IMR-90 (cell line): Measurements from ENCODE around the gene IL18RAP. TPM values are rescaled to one million over a fixed set of nuclear protein-coding genes. Genes with fewer than 3 reads are reported as not detected.

ENCODE experiments used
- ATAC-seq: fragments of 200-7000 bp; cut with Tn5 transposase; 2 replicates; pipeline ENCODE4 v1.9.1; 2020; ENCODE audit warnings: low read depth, mild to moderate bottlenecking, moderate library complexity
- BruUV-seq: library from RNA; stranded (reverse); fragments of 400-500 nt; replicated peaks from 2 replicates; lab custom pipeline; 2021; lab: Mats Ljungman, UMichigan
- CTCF ChIA-PET: fragments of 300-600 bp; formaldehyde crosslinking; extraction: SDS; loops from one replicate; lab custom pipeline; 2021; ENCODE audit warnings: antibody characterized with exemption; lab: Yijun Ruan, JAX
- POLR2A ChIA-PET: fragments of 300-600 bp; sonication (Branson Sonifier 250); formaldehyde crosslinking; loops from one replicate; lab custom pipeline; 2022; ENCODE audit warnings: antibody characterized with exemption; ENCODE audit not compliant: unreplicated experiment; lab: Charles Lee
- DNase-seq: peaks from one replicate; pipeline ENCODE4 v3.0.0; 2013
- H2AFZ ChIP-seq: replicated peaks from 2 replicates; pipeline ENCODE3; 2013; ENCODE audit warnings: low read length, mild to moderate bottlenecking; ENCODE audit not compliant: poor library complexity
- H2AK5ac ChIP-seq: 2 replicates; pipeline ENCODE4 v1.6.1; 2013; ENCODE audit warnings: low read depth, low read length, inconsistent platforms
- H2AK9ac ChIP-seq: replicated peaks from 2 replicates; pipeline ENCODE3; 2013; ENCODE audit warnings: mild to moderate bottlenecking, low read depth, low read length, moderate library complexity; ENCODE audit not compliant: poor library complexity
- H2BK120ac ChIP-seq: 2 replicates; pipeline ENCODE4 v1.6.1; 2013; ENCODE audit warnings: low read depth, low read length, inconsistent platforms
- H2BK15ac ChIP-seq: 3 replicates; pipeline ENCODE4 v1.6.1; 2013; ENCODE audit warnings: low read depth, low read length, inconsistent platforms
- H2BK20ac ChIP-seq: 2 replicates; pipeline ENCODE4 v1.6.1; 2013; ENCODE audit warnings: low read depth, mild to moderate bottlenecking, inconsistent platforms, low read length, moderate library complexity
- H2BK5ac ChIP-seq: 2 replicates; pipeline ENCODE4 v1.6.1; 2013; ENCODE audit warnings: mild to moderate bottlenecking, low read depth, low read length, inconsistent platforms; ENCODE audit not compliant: poor library complexity, severe bottlenecking
- H3K14ac ChIP-seq: replicated peaks from 2 replicates; pipeline ENCODE4 v1.6.1; 2013; ENCODE audit warnings: low read depth, low read length, inconsistent platforms
- H3K18ac ChIP-seq: 2 replicates; pipeline ENCODE4 v1.6.1; 2013; ENCODE audit warnings: low read depth, low read length, control low read depth
- H3K23ac ChIP-seq: 2 replicates; pipeline ENCODE4 v1.6.1; 2013; ENCODE audit warnings: low read depth, low read length, inconsistent platforms
- H3K27ac ChIP-seq: 2 replicates; pipeline ENCODE4 v1.5.1; 2013; ENCODE audit warnings: mild to moderate bottlenecking, control low read depth, low read length; ENCODE audit not compliant: insufficient read depth
- H3K27me3 ChIP-seq: 2 replicates; pipeline ENCODE4 v1.6.1; 2013; ENCODE audit warnings: low read length; ENCODE audit not compliant: control insufficient read depth, insufficient read depth
- H3K36me3 ChIP-seq: 2 replicates; pipeline ENCODE4 v1.6.1; 2013; ENCODE audit warnings: low read length, mixed read lengths; ENCODE audit not compliant: control insufficient read depth, insufficient read depth
- H3K4ac ChIP-seq: 2 replicates; pipeline ENCODE4 v1.6.1; 2013; ENCODE audit warnings: low read depth, low read length, inconsistent platforms
- H3K4me1 ChIP-seq: 2 replicates; pipeline ENCODE4 v1.6.1; 2013; ENCODE audit warnings: low read length, mixed read lengths; ENCODE audit not compliant: control insufficient read depth, insufficient read depth
- H3K4me2 ChIP-seq: 2 replicates; pipeline ENCODE4 v1.6.1; 2013; ENCODE audit warnings: low read depth, mild to moderate bottlenecking, control low read depth, low read length, moderate library complexity
- H3K4me3 ChIP-seq: 2 replicates; pipeline ENCODE4 v1.5.1; 2013; ENCODE audit warnings: low read depth, mild to moderate bottlenecking, control low read depth, low read length, moderate library complexity; ENCODE audit not compliant: insufficient read depth
- H3K56ac ChIP-seq: 2 replicates; pipeline ENCODE4 v1.6.1; 2013; ENCODE audit warnings: low read length, inconsistent platforms; ENCODE audit not compliant: insufficient read depth; ENCODE audit errors: extremely low read depth
- H3K79me1 ChIP-seq, 2 experiments: 2 replicates each; pipeline ENCODE4 v1.6.1; 2013; ENCODE audit warnings: low read length in 2 of 2, inconsistent platforms in 1 of 2, low read depth in 1 of 2
- H3K9ac ChIP-seq: 2 replicates; pipeline ENCODE4 v1.6.1; 2013; ENCODE audit warnings: low read depth, low read length, control low read depth
- H3K9me1 ChIP-seq: 2 replicates; pipeline ENCODE4 v1.6.1; 2013; ENCODE audit warnings: low read length, inconsistent platforms; ENCODE audit not compliant: insufficient read depth
- H3K9me3 ChIP-seq: 2 replicates; pipeline ENCODE4 v1.6.1; 2013; ENCODE audit warnings: low read length; ENCODE audit not compliant: control insufficient read depth, insufficient read depth
- H4K20me1 ChIP-seq: 2 replicates; pipeline ENCODE4 v1.6.1; 2013; ENCODE audit warnings: low read length, inconsistent platforms; ENCODE audit not compliant: insufficient read depth
- H4K5ac ChIP-seq: 2 replicates; pipeline ENCODE4 v1.6.1; 2013; ENCODE audit warnings: mild to moderate bottlenecking, low read depth, low read length, control low read depth
- H4K8ac ChIP-seq, 2 experiments: 2 replicates each; pipeline ENCODE4 v1.6.1; 2013; ENCODE audit warnings: low read depth in 2 of 2, low read length in 2 of 2, control low read depth in 1 of 2, inconsistent platforms in 1 of 2
- H4K91ac ChIP-seq: 2 replicates; pipeline ENCODE4 v1.6.1; 2013; ENCODE audit warnings: low read depth, low read length, inconsistent platforms; ENCODE audit not compliant: insufficient read depth
- BHLHE40 ChIP-seq: fragments of 150-350 bp; IDR thresholded peaks from 2 replicates; pipeline ENCODE4 v1.6.1; 2016; ENCODE audit warnings: mild to moderate bottlenecking, low read depth, low read length
- CEBPB ChIP-seq: IDR thresholded peaks from 2 replicates; pipeline ENCODE4 v1.6.1; 2012; ENCODE audit warnings: low read depth, low read length, improper control_type of control experiment
- CHD1 ChIP-seq: IDR thresholded peaks from 2 replicates; pipeline ENCODE4 v1.6.1; 2012; ENCODE audit warnings: low read depth, low read length, improper control_type of control experiment
- POLR2A ChIP-seq: IDR thresholded peaks from 2 replicates; pipeline ENCODE4 v1.6.1; 2012; ENCODE audit warnings: mild to moderate bottlenecking, low read depth, low read length
- RCOR1 ChIP-seq: IDR thresholded peaks from 2 replicates; pipeline ENCODE4 v1.6.1; 2012; ENCODE audit warnings: mild to moderate bottlenecking, low read length, improper control_type of control experiment; ENCODE audit not compliant: insufficient replicate concordance
- RFX5 ChIP-seq: IDR thresholded peaks from 2 replicates; pipeline ENCODE4 v1.8.0; 2012; ENCODE audit warnings: low read depth, mild to moderate bottlenecking, low read length, moderate library complexity
- WGBS, 2 experiments: methylation state at CpG; one replicate each; pipeline versions ENCODE4 v1.1.5 to v1.1.7; 2013; ENCODE audit warnings: missing lambda C conversion rate in 2 of 2; ENCODE audit not compliant: insufficient read length in 1 of 2; ENCODE audit errors: extremely low coverage in 2 of 2; 5-methylcytosine and 5-hydroxymethylcytosine counted together
- dilution Hi-C: fragments of 300-500 bp; cut with HindIII; formaldehyde crosslinking; loops from one replicate; pipeline ENCODE4 v1.14.3; 2018; ENCODE audit warnings: low sequenced_read_pairs; ENCODE audit not compliant: unreplicated experiment
- in situ Hi-C: fragments of 300-500 bp; cut with MboI; formaldehyde crosslinking; loops from 3 replicates; pipeline ENCODE4 v1.14.3; 2019; ENCODE audit warnings: low sequenced_read_pairs, inconsistent platforms, mixed read lengths
- intact Hi-C: fragments of 100-400 bp; cut with micrococcal nuclease; formaldehyde crosslinking; loops from 2 replicates; pipeline ENCODE4 v1.10.0; 2022
- polyA plus RNA-seq, 3 experiments: library from polyadenylated mRNA; depleted of rRNA; stranded (reverse); fragments of >200 nt; gene quantifications; 2 replicates each; pipeline ENCODE4 v1.2.3, GENCODE V29; 2012; ENCODE audit warnings: low replicate concordance in 1 of 3
- total RNA-seq: library from RNA; depleted of rRNA; stranded (reverse); fragments of >200 nt; gene quantifications from 2 replicates; pipeline ENCODE4 v1.2.3, GENCODE V29; 2012
- TF ChIP-seq, protein P1 (sequence below): fragments of 150-350 bp; IDR thresholded peaks from 2 replicates; pipeline ENCODE4 v1.6.1; 2016; ENCODE audit warnings: low read depth, mild to moderate bottlenecking, low read length, moderate library complexity, borderline replicate concordance
- TF ChIP-seq, protein P2 (sequence below): fragments of 150-350 bp; IDR thresholded peaks from 2 replicates; pipeline ENCODE4 v1.6.1; 2017; ENCODE audit warnings: mild to moderate bottlenecking, antibody characterized with exemption, low read length, low read depth

Gene IL18RAP
- total and polyA plus RNA-seq, 2 of the 4 experiments (the other 2 are of a cell fraction) = not detected

DNA sequence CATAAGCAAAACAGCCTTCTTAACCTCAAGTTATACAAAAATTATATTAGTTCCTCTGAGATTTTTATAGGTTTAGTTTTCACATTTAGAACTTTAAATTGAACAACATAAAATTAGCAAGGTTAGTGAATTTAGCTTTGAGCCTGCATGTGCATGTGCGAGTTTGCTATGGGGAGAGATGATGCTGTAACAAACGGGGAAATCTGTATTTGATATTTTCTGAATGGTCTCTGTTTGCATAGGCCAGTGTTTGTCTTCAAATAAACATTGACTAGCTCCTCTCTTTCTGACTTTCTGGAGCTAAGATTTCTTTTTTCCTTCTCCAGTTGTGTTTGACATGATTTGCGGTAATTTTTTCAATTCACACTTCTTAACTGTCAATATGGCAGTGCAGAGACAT is 30.9 kb upstream of the IL18RAP start:
- Histone ChIP-seq H2BK15ac (no peak overlapping the region), H3K4me1 (no peaks in the 10 kb centered on the region), H3K9me3 (no peaks in the 10 kb centered on the region), H3K27me3 (no peaks in the 10 kb centered on the region; the same call in 1 of the 2 replicates), H3K4me2 (no peak overlapping the region), H4K20me1 (no peaks in the 10 kb centered on the region), H3K4ac (no peak overlapping the region), H2BK5ac (no peak overlapping the region), H3K36me3 (no peaks in the 10 kb centered on the region), H3K56ac (no peak overlapping the region), H3K4me3 (no peak overlapping the region), H3K27ac (no peak overlapping the region), H3K79me1 (no peaks in the 10 kb centered on the region), H3K14ac (no peak overlapping the region), H3K18ac (no peak overlapping the region), H2AK5ac (no peak overlapping the region), H2AK9ac (no peak overlapping the region), H3K9me1 (no peaks in the 10 kb centered on the region), H2AFZ (no peak overlapping the region), H3K9ac (no peak overlapping the region), H4K8ac (no peak overlapping the region), H4K91ac (no peak overlapping the region), H2BK20ac (no peak overlapping the region), H3K23ac (no peak overlapping the region), H2BK120ac (no peak overlapping the region), H4K5ac (no peak overlapping the region)
- CTCF ChIA-PET = no interaction called here
- TF ChIP-seq RCOR1 (no peak), CEBPB (no peak), RFX5 (no peak), CHD1 (no peak), BHLHE40 (no peak), POLR2A (no peak)
- TF ChIP-seq, protein P1, sequence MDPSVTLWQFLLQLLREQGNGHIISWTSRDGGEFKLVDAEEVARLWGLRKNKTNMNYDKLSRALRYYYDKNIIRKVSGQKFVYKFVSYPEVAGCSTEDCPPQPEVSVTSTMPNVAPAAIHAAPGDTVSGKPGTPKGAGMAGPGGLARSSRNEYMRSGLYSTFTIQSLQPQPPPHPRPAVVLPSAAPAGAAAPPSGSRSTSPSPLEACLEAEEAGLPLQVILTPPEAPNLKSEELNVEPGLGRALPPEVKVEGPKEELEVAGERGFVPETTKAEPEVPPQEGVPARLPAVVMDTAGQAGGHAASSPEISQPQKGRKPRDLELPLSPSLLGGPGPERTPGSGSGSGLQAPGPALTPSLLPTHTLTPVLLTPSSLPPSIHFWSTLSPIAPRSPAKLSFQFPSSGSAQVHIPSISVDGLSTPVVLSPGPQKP = no peak
- TF ChIP-seq, protein P2, sequence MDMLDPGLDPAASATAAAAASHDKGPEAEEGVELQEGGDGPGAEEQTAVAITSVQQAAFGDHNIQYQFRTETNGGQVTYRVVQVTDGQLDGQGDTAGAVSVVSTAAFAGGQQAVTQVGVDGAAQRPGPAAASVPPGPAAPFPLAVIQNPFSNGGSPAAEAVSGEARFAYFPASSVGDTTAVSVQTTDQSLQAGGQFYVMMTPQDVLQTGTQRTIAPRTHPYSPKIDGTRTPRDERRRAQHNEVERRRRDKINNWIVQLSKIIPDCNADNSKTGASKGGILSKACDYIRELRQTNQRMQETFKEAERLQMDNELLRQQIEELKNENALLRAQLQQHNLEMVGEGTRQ = no peak
- dilution Hi-C loops = no loop called here
- POLR2A ChIA-PET = no interaction called here
- intact Hi-C loops = no loop called here
- in situ Hi-C loops = no loop called here
- DNase-seq (no peak), ATAC-seq (no peak)
- WGBS, 2 experiments = no CpG with 5 or more reads among the region's 3 CpGs
- no TSS peak for BruUV-seq
